K562 (cell line): ENCODE measurements around the gene DNASE2B. TPM values are rescaled to one million over a fixed set of nuclear protein-coding genes. Genes with fewer than 3 reads are reported as not detected.

ENCODE experiments used
- ATAC-seq: fragments of 200-7000 bp; cut with Tn5 transposase; 3 replicates; pipeline ENCODE4 v1.9.1; 2020; ENCODE audit warnings: moderate library complexity
- BruUV-seq: library from RNA; stranded (reverse); fragments of 400-500 nt; replicated peaks from 2 replicates; lab custom pipeline; 2021; lab: Mats Ljungman, UMichigan
- CTCF ChIA-PET: fragments of 300-600 bp; formaldehyde crosslinking; extraction: SDS; loops from one replicate; lab custom pipeline; 2021; ENCODE audit warnings: low intra/inter-chr PET ratio; lab: Yijun Ruan, JAX
- POLR2A ChIA-PET: fragments of 300-600, 350-650 bp; sonication (Branson Sonifier 250); formaldehyde crosslinking; extraction: SDS; loops from one replicate; lab custom pipeline; 2021; ENCODE audit warnings: antibody characterized with exemption, inconsistent platforms; lab: Yijun Ruan, JAX
- DNase-seq, 4 experiments: peaks; one replicate each; pipeline versions ENCODE4 v3.0.0 to v3.0.0-alpha.2; 2011 to 2018; ENCODE audit warnings: low spot score in 3 of 4, mixed read lengths in 3 of 4; ENCODE audit errors: extremely low read depth in 1 of 4
- FAIRE-seq: peaks from 2 replicates; lab custom pipeline; 2011; peaks lifted over from hg19 to GRCh38; lab: Jason Lieb, UNC
- H2AFZ ChIP-seq: 2 replicates; pipeline ENCODE4 v1.6.0; 2011; ENCODE audit warnings: low read depth, low read length, control low read depth, inconsistent platforms
- H3K27ac ChIP-seq: fragments of 200-600 bp; 3 replicates; pipeline ENCODE4 v1.8.0; 2011; ENCODE audit warnings: low read depth, mild to moderate bottlenecking, control low read depth, inconsistent platforms, low read length, moderate library complexity, mixed read lengths; ENCODE audit errors: extremely low read depth
- H3K27me3 ChIP-seq, 2 experiments: fragments of 300-600 bp in 1 of 2; 2 replicates in 1 of 2; 3 replicates in 1 of 2; pipeline versions ENCODE4 v1.6.0 to v1.8.0; 2011; ENCODE audit warnings: inconsistent platforms in 2 of 2, low read length in 2 of 2, mild to moderate bottlenecking in 1 of 2, mixed read lengths in 1 of 2, moderate library complexity in 1 of 2; ENCODE audit not compliant: control insufficient read depth in 2 of 2, insufficient read depth in 2 of 2
- H3K36me3 ChIP-seq: fragments of 300-600 bp; 3 replicates; pipeline ENCODE4 v1.8.0; 2011; ENCODE audit warnings: mild to moderate bottlenecking, low read length, inconsistent platforms; ENCODE audit not compliant: control insufficient read depth, insufficient read depth
- H3K4me1 ChIP-seq, 2 experiments: fragments of 200-600 bp in 1 of 2; replicated peaks in 1 of 2; 2 replicates in 1 of 2; 3 replicates in 1 of 2; pipeline versions ENCODE4 v1.5.1 to v1.8.0; 2011; ENCODE audit warnings: inconsistent platforms in 2 of 2, low read length in 2 of 2, mild to moderate bottlenecking in 1 of 2, mixed read lengths in 1 of 2, moderate library complexity in 1 of 2; ENCODE audit not compliant: control insufficient read depth in 2 of 2, insufficient read depth in 2 of 2
- H3K4me2 ChIP-seq: 2 replicates; pipeline ENCODE4 v1.6.1; 2011; ENCODE audit warnings: low read length, control low read depth, inconsistent platforms, mixed read lengths; ENCODE audit not compliant: insufficient read depth
- H3K4me3 ChIP-seq: fragments of 200-600 bp; sonication (generic), shearing (Covaris generic); 2 replicates; pipeline ENCODE4 v1.5.1; 2016; ENCODE audit warnings: control low read depth, inconsistent platforms
- H3K79me2 ChIP-seq: fragments of 200-600 bp; 3 replicates; pipeline ENCODE4 v1.8.0; 2011; ENCODE audit warnings: low read length, inconsistent platforms; ENCODE audit not compliant: control insufficient read depth, insufficient read depth
- H3K9ac ChIP-seq, 2 experiments: 2 replicates each; pipeline versions ENCODE4 v1.6.0 to v1.6.1; 2011; ENCODE audit warnings: low read depth in 2 of 2, low read length in 2 of 2, control low read depth in 1 of 2, inconsistent platforms in 1 of 2, mild to moderate bottlenecking in 1 of 2, mixed read lengths in 1 of 2; ENCODE audit not compliant: insufficient read depth in 1 of 2
- H3K9me1 ChIP-seq: one replicate; pipeline ENCODE4 v1.6.0; 2011; ENCODE audit warnings: inconsistent platforms, mild to moderate bottlenecking, low read length, moderate library complexity; ENCODE audit not compliant: control insufficient read depth, insufficient read depth
- H3K9me3 ChIP-seq: replicated peaks from 2 replicates; pipeline ENCODE4 v1.5.1; 2011; ENCODE audit warnings: low read depth, low read length, inconsistent platforms; ENCODE audit not compliant: control insufficient read depth, insufficient read depth
- H4K20me1 ChIP-seq: replicated peaks from 2 replicates; pipeline ENCODE4 v1.6.1; 2011; ENCODE audit warnings: low read length, inconsistent platforms, mixed read lengths; ENCODE audit not compliant: control insufficient read depth, insufficient read depth
- ARID1B ChIP-seq: fragments of 450-650 bp; IDR thresholded peaks from 2 replicates; pipeline ENCODE4 v1.6.1; 2016; ENCODE audit warnings: antibody characterized with exemption, mild to moderate bottlenecking, inconsistent platforms
- CHD2 ChIP-seq: IDR thresholded peaks from 2 replicates; pipeline ENCODE4 v1.6.1; 2011; ENCODE audit warnings: low read depth, low read length
- MEIS2 ChIP-seq: fragments of 450-650 bp; IDR thresholded peaks from 2 replicates; pipeline ENCODE4 v1.6.1; 2014; ENCODE audit warnings: mild to moderate bottlenecking; ENCODE audit not compliant: partially characterized antibody
- RBM34 ChIP-seq: fragments of 200-400 bp; formaldehyde crosslinking; IDR thresholded peaks from 2 replicates; pipeline ENCODE4 v1.6.1; 2018; ENCODE audit warnings: low read length, borderline replicate concordance; ENCODE audit not compliant: insufficient read depth
- SPI1 ChIP-seq: IDR thresholded peaks from 2 replicates; pipeline ENCODE4 v1.6.1; 2011; ENCODE audit warnings: low read depth, low read length, control low read depth, borderline replicate concordance
- ZFPM2 ChIP-seq: fragments of 250-450 bp; sonication (Bioruptor Pico); IDR thresholded peaks from 2 replicates; pipeline ENCODE4 v1.5.1; 2022; ENCODE audit warnings: mild to moderate bottlenecking
- ZNF695 ChIP-seq: fragments of 450-650 bp; formaldehyde crosslinking; IDR thresholded peaks from 2 replicates; pipeline ENCODE4 v1.4.0; 2020; ENCODE audit warnings: mild to moderate bottlenecking, moderate library complexity
- WGBS: fragments of 100-300 bp; shearing (Covaris generic); methylation state at CpG from one replicate; pipeline ENCODE4 v1.1.6; 2016; ENCODE audit warnings: low coverage, mixed read lengths; ENCODE audit not compliant: insufficient coverage; ENCODE audit errors: missing lambda C conversion rate; 5-methylcytosine and 5-hydroxymethylcytosine counted together
- in situ Hi-C: fragments of 300-500 bp; cut with MboI; formaldehyde crosslinking; loops from 4 replicates; pipeline ENCODE4 v1.15.0; 2018; ENCODE audit warnings: inconsistent platforms, mixed read lengths
- intact Hi-C: fragments of 100-400 bp; cut with micrococcal nuclease; formaldehyde crosslinking; loops from 2 replicates; pipeline ENCODE4 v1.14.2; 2022
- polyA plus RNA-seq, 8 experiments: library from polyadenylated mRNA; depleted of rRNA in 4 of 8; stranded (reverse) in 5 of 8; unstranded in 3 of 8; fragments of >200 nt; fragmentation: Nextera tagmentation in 2 of 8; fragmentation: Illumina TruSeq in 1 of 8; extraction: Ambion mirVana in 2 of 8; extraction: Trizol in 1 of 8; gene quantifications; 2 replicates each; pipeline versions ENCODE4 v1.2.1 to v1.2.3, GENCODE V29; 2011 to 2014; ENCODE audit warnings: inconsistent platforms in 1 of 8, missing spikeins in 1 of 8
- total RNA-seq, 7 experiments: library from RNA; depleted of rRNA in 6 of 7; stranded (reverse); fragments of >200 nt in 6 of 7; fragmentation: Illumina TruSeq in 2 of 7; extraction: Trizol in 2 of 7; gene quantifications; 2 replicates each; pipeline versions ENCODE4 v1.2.1 to v1.2.3, GENCODE V29; 2011 to 2021; ENCODE audit warnings: low replicate concordance in 1 of 7

The DNASE2B gene
- total and polyA plus RNA-seq, 9 of the 15 experiments (the other 6 are each of a cell fraction or from before 2014, with no cell fraction given), result not detected

- TF ChIP-seq ZFPM2 (CRISPR knock-in tag), result no peak
These were observed 52.6 kb downstream of the DNASE2B start (continued) for GRCh38 chr1:84450910-84451309.

GRCh38 chr1:84452436-84452835 lies 54.2 kb downstream of the DNASE2B start:
- intact Hi-C loops, result no loop called here
- no TSS peak for BruUV-seq
- Histone ChIP-seq H3K4me2 (no peak overlapping the region), H3K27ac (no peak overlapping the region), H3K79me2 (no peaks in the 10 kb centered on the region), H3K4me3 (no peak overlapping the region), H3K9ac (no peak overlapping the region), H2AFZ (no peak overlapping the region), H3K9me1 (no peaks in the 10 kb centered on the region), H3K9me3 (no peaks in the 10 kb centered on the region), H4K20me1 (no peaks in the 10 kb centered on the region), H3K27me3 (peaks cover 8 to 10% of the 10 kb centered on the region in 2 experiments; a peak in 4 of 5 replicates), H3K4me1 (no peaks in the 10 kb centered on the region)
- ChIA-PET CTCF (no interaction called here), POLR2A (interaction anchor here (0.5 to 1.1 kb wide), 2 partner anchors 10 to 728 kb away, joined by 3 to 4 read pairs; no protein-coding TSS in a partner anchor)
- 14% methylated on average over 3 of the region's 3 CpGs for WGBS
- no peak for FAIRE-seq
- in situ Hi-C loops, result no loop called here
- TF ChIP-seq ZNF695 (CRISPR knock-in tag), result no peak
- TF ChIP-seq, all 486 proteins: peak for 0
- ATAC-seq (no peak), DNase-seq (no peak)
- no peaks in the 10 kb centered on the region for H3K36me3 ChIP-seq

- intact Hi-C loops, result no loop called here
- no peaks in the 10 kb centered on the region for H4K20me1 ChIP-seq
These were observed 63.8 kb downstream of the DNASE2B start for GRCh38 chr1:84462118-84462517.

More at GRCh38 chr1:84462118-84462517, 63.8 kb downstream of the DNASE2B start:
- Histone ChIP-seq H3K27me3 (no peaks in the 10 kb centered on the region; a peak in 1 of 5 replicates), H3K4me1 (no peaks in the 10 kb centered on the region), H3K9me3 (no peaks in the 10 kb centered on the region), H2AFZ (no peak overlapping the region), H3K4me3 (no peak overlapping the region), H3K27ac (no peak overlapping the region), H3K9ac (no peak overlapping the region), H3K4me2 (no peak overlapping the region), H3K9me1 (no peaks in the 10 kb centered on the region), H3K36me3 (no peaks in the 10 kb centered on the region), H3K79me2 (no peaks in the 10 kb centered on the region)
- TF ChIP-seq MEIS2 (no peak), ARID1B (0 out of 2 replicates have a peak, but pooled peaks have one; percentile 23), RBM34 (no peak), SPI1 (peak; percentile 94), CHD2 (no peak)
- FAIRE-seq, result peak; percentile 51
- no peak for DNase-seq
- CTCF ChIA-PET, result no interaction called here
- POLR2A ChIA-PET, result no interaction called here
- in situ Hi-C loops, result no loop called here
- WGBS, result 0% methylated on average over 1 of the region's 1 CpG
- peak; percentile 43; the same call in 2 of the 3 replicates for ATAC-seq
- BruUV-seq, result no TSS peak
